Esophagus squamous epithelium (tissue), 5 donors: ENCODE data around the gene RRBP1. TPM values are rescaled to one million over a fixed set of nuclear protein-coding genes. Genes with fewer than 3 reads are reported as not detected.

Source experiments
- DNase-seq: peaks from one replicate; lab custom pipeline; 2025; lab: John Stamatoyannopoulos, UW
- H3K27ac ChIP-seq, 4 donors: fragments of 200-600 bp; sonication (generic); one replicate each; pipeline ENCODE4 v1.5.1; 2016 to 2019; ENCODE audit warnings: mild to moderate bottlenecking in 1 of 4
- H3K27me3 ChIP-seq, 4 donors: fragments of 200-600 bp; sonication (generic); 1 replicate in 3 of 4; 2 replicates in 1 of 4; pipeline versions ENCODE4 v1.5.1 to v1.6.0; 2017 to 2021; ENCODE audit warnings: antibody characterized with exemption in 1 of 4
- H3K36me3 ChIP-seq, 3 donors: fragments of 200-600 bp; sonication (generic); one replicate each; pipeline ENCODE4 v1.5.1; 2016 to 2019
- H3K4me1 ChIP-seq, 3 donors: fragments of 200-600 bp; sonication (generic); one replicate each; pipeline ENCODE4 v1.5.1; 2017 to 2019
- H3K4me3 ChIP-seq, 4 donors: fragments of 200-600 bp; sonication (generic); 1 replicate in 3 of 4; 2 replicates in 1 of 4; pipeline ENCODE4 v1.5.1; 2016 to 2019; ENCODE audit warnings: mild to moderate bottlenecking in 2 of 4, moderate library complexity in 1 of 4
- H3K9me3 ChIP-seq, 3 donors: fragments of 200-600 bp; sonication (generic); one replicate each; pipeline ENCODE4 v1.5.1; 2016 to 2019
- CTCF ChIP-seq, 6 experiments: fragments of 450-650 bp in 4 of 6; fragments of 200-600 bp in 2 of 6; sonication (generic) in 2 of 6; IDR thresholded peaks; one replicate each; pipeline ENCODE4 v1.5.1; 2016 to 2019; ENCODE audit warnings: antibody characterized with exemption in 6 of 6, mild to moderate bottlenecking in 4 of 6, moderate library complexity in 4 of 6
- POLR2A ChIP-seq, 4 donors: fragments of 450-650 bp; IDR thresholded peaks; one replicate each; pipeline ENCODE4 v1.6.1; 2017; ENCODE audit warnings: antibody characterized with exemption in 4 of 4, mild to moderate bottlenecking in 4 of 4, moderate library complexity in 3 of 4
- WGBS, 2 donors: methylation state at CpG; one replicate each; pipeline ENCODE4 v1.1.5; 2018; 5-methylcytosine and 5-hydroxymethylcytosine counted together
- intact Hi-C: fragments of 100-400 bp; cut with DNase I; formaldehyde crosslinking; loops from one replicate; pipeline ENCODE4 v1.15.0; 2022
- total RNA-seq, 4 donors: library from RNA; depleted of rRNA; stranded (reverse); fragments of >200 nt; gene quantifications; one replicate each; pipeline ENCODE4 v1.1.0, GENCODE V29; 2016
- donor health status: DM: yes; HTN: yes; CAD: no.

Gene RRBP1
- total RNA-seq, 4 donors from 2014 or later, result 61.4 to 128 (median 72.7) TPM

DNA sequence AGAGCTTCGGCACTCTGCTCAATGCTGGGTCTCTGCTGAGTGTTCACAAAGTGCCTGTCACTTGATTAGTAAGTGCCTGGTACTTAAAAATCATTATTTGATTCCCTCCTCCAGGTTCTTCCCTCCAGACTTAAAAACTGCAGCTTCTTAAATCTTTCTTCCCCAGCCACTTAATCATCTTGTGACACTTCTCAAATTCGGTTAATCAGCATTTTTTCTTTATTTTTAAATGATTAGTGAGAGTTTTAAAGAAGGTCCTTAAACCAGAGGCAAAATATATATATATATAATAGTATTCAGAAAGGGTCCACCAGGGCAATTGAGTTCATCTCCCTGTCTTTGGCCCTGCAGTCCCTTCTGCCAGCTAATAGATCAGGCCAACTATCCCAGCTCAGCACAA lies 9.7 kb upstream of the RRBP1 start:
- Histone ChIP-seq H3K4me3 (no peak overlapping the region), H3K9me3 (no peaks in the 10 kb centered on the region), H3K36me3 (no peaks in the 10 kb centered on the region), H3K27me3 (no peaks in the 10 kb centered on the region), H3K27ac (no peak overlapping the region), H3K4me1 (peaks cover 0 to 13% (median 0%) of the 10 kb centered on the region in 3 donors)
- WGBS, 2 donors, result 55 to 64% methylated on average over 2 of the region's 2 CpGs
- no peak for TF ChIP-seq POLR2A (IDR thresholded peaks at IDR 0.05)
- TF ChIP-seq CTCF (IDR thresholded peaks at IDR 0.05), result no peak
- DNase-seq, result no peak
- intact Hi-C loops, result no loop called here

DNA sequence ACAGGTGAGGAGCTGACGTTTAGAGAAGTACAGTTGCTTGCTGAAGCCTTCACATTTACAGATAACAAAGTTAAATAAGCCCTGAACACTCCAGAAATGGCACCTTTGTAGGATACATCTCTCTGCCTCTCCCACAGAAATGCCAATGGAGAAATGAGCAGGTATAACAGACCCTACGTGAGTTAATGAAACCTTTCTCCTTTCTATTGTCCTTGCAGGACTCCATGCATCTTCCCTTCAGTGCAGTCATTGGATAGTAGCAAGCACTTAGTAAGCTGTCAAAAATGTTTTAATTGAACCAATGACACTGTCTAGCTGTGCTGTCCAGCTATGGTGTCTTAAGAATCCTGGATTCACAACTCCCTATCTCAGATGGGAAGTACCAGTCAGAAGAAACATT lies 8.1 kb upstream of the RRBP1 start:
- TF ChIP-seq CTCF (IDR thresholded peaks at IDR 0.05) (no peak), POLR2A (IDR thresholded peaks at IDR 0.05) (no peak)
- H3K4me3 ChIP-seq, result no peak overlapping the region
- intact Hi-C loops, result no loop called here
- no peak for DNase-seq
- 72 to 79% methylated on average over 2 of the region's 2 CpGs for WGBS, 2 donors
- H3K4me1 ChIP-seq, result peaks cover 0 to 13% (median 0%) of the 10 kb centered on the region in 3 donors
- H3K36me3 ChIP-seq, result no peaks in the 10 kb centered on the region
- no peaks in the 10 kb centered on the region for H3K9me3 ChIP-seq
- H3K27me3 ChIP-seq, result peaks cover 0 to under 1% (median 0%) of the 10 kb centered on the region in 4 donors
- H3K27ac ChIP-seq, result no peak overlapping the region

DNA sequence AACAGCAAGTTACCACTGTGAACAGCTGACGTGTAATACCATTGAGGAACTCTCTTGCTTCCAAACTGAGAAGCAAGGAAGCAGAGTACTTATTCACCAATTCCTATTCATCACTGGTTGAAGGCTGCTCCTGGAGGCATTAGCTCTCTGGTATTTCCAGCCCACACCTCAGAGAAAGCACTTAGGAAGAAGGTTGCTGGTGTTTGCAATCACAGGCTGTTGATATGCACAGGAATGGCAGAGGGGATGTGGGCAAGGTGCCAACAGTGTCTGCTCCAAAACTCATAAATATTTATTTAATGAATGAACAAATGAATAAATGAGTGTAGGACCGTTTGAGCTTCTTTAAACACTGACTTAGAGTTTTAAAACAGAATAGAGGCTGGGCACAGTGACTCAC lies 6.9 kb upstream of the RRBP1 start:
- intact Hi-C loops, result no loop called here
- TF ChIP-seq POLR2A (IDR thresholded peaks at IDR 0.05) (no peak), CTCF (IDR thresholded peaks at IDR 0.05) (no peak)
- no peak for DNase-seq
- H3K36me3 ChIP-seq, result no peaks in the 10 kb centered on the region
- peaks cover 0 to 12% (median 0%) of the 10 kb centered on the region in 4 donors for H3K27me3 ChIP-seq
- no peaks in the 10 kb centered on the region for H3K9me3 ChIP-seq
- 27% methylated on average over 2 of the region's 2 CpGs for WGBS, 2 donors
- H3K27ac ChIP-seq, result no peak overlapping the region
- peaks cover 0 to 12% (median 0%) of the 10 kb centered on the region in 3 donors for H3K4me1 ChIP-seq
- H3K4me3 ChIP-seq, result no peak overlapping the region

DNA sequence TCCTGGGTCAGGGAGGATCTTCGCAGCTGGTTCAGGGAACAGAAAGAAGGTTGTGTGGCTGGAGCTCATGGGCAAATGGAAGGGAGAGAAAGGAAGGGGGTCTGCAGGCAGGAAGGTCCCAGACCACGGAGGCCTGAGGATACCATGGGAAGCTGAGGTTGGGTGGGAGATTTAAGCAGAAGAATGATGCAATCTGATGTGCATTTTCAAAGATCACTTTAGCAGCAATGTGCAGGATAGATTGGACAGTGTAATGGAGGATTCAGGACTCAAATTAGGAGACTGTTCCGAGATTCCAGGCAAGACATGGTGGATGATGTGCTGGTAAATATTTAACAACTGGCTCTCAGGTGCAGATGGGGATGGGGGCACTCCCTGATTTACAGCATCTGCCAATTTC lies 5.8 kb upstream of the RRBP1 start:
- Histone ChIP-seq H3K4me1 (peaks cover 0 to 5% (median 3%) of the 10 kb centered on the region in 3 donors), H3K27me3 (peaks cover 0 to 14% (median 0%) of the 10 kb centered on the region in 4 donors), H3K36me3 (no peaks in the 10 kb centered on the region), H3K9me3 (no peaks in the 10 kb centered on the region), H3K27ac (no peak overlapping the region), H3K4me3 (no peak overlapping the region)
- DNase-seq, result no peak
- TF ChIP-seq CTCF (IDR thresholded peaks at IDR 0.05) (no peak), POLR2A (IDR thresholded peaks at IDR 0.05) (no peak)
- 77 to 89% methylated on average over 3 of the region's 3 CpGs for whole genome bisulfite sequencing, 2 donors
- intact Hi-C loops, result no loop called here

GRCh38 chr20:17685168-17685567 lies 3.1 kb upstream of the RRBP1 start:
- H3K36me3 ChIP-seq, result no peaks in the 10 kb centered on the region
- intact Hi-C loops, result no loop called here
- H3K4me1 ChIP-seq, result peaks cover 6 to 17% (median 8%) of the 10 kb centered on the region in 3 donors
- no peaks in the 10 kb centered on the region for H3K9me3 ChIP-seq
- H3K4me3 ChIP-seq, result no peak overlapping the region
- H3K27me3 ChIP-seq, result peaks cover 0 to 14% (median 0%) of the 10 kb centered on the region in 4 donors
- DNase-seq, result no peak
- 35 to 67% methylated on average over 1 of the region's 1 CpG for WGBS, 2 donors
- TF ChIP-seq POLR2A (IDR thresholded peaks at IDR 0.05) (no peak), CTCF (IDR thresholded peaks at IDR 0.05) (no peak)
- no peak overlapping the region for H3K27ac ChIP-seq
